ENCODE results near the gene C21orf58.

Gene C21orf58

GRCh38 chr21:46255166-46255565 is 68.5 kb downstream of the C21orf58 start:
- DNase-seq (ENCODE audit: low spot score) = no peak
- in situ Hi-C loops (cut with MboI; ENCODE audit: low pct_unique_long_range_greater_than_20kb, low sequenced_read_pairs, unreplicated experiment) = no loop called here
- TF ChIP-seq CTCF (IDR thresholded peaks at IDR 0.05; ENCODE audit: extremely low read depth, insufficient read depth, missing control alignments) = no peak

GRCh38 chr21:46254208-46254975 is 69.3 kb downstream of the C21orf58 start:
- in situ Hi-C loops (cut with MboI; ENCODE audit: low pct_unique_long_range_greater_than_20kb, low sequenced_read_pairs, unreplicated experiment) = no loop called here
- no peak for TF ChIP-seq CTCF (IDR thresholded peaks at IDR 0.05; ENCODE audit: extremely low read depth, insufficient read depth, missing control alignments)
- DNase-seq (ENCODE audit: low spot score) = peak; percentile 65

- no peak for TF ChIP-seq CTCF (IDR thresholded peaks at IDR 0.05; ENCODE audit: extremely low read depth, insufficient read depth, missing control alignments)
- no peak for DNase-seq (ENCODE audit: low spot score)
- in situ Hi-C loops (cut with MboI; ENCODE audit: low pct_unique_long_range_greater_than_20kb, low sequenced_read_pairs, unreplicated experiment) = no loop called here
These were observed 70.0 kb downstream of the C21orf58 start for GRCh38 chr21:46253610-46254124.

- no peak for TF ChIP-seq CTCF (IDR thresholded peaks at IDR 0.05; ENCODE audit: extremely low read depth, insufficient read depth, missing control alignments)
- DNase-seq (ENCODE audit: low spot score) = no peak
- in situ Hi-C loops (cut with MboI; ENCODE audit: low pct_unique_long_range_greater_than_20kb, low sequenced_read_pairs, unreplicated experiment) = no loop called here
These were observed 70.8 kb downstream of the C21orf58 start for GRCh38 chr21:46252840-46253239.

Measured in GM13977 (cell line).